ENCODE measurements around the gene BNIP3.

BNIP3 gene

DNA sequence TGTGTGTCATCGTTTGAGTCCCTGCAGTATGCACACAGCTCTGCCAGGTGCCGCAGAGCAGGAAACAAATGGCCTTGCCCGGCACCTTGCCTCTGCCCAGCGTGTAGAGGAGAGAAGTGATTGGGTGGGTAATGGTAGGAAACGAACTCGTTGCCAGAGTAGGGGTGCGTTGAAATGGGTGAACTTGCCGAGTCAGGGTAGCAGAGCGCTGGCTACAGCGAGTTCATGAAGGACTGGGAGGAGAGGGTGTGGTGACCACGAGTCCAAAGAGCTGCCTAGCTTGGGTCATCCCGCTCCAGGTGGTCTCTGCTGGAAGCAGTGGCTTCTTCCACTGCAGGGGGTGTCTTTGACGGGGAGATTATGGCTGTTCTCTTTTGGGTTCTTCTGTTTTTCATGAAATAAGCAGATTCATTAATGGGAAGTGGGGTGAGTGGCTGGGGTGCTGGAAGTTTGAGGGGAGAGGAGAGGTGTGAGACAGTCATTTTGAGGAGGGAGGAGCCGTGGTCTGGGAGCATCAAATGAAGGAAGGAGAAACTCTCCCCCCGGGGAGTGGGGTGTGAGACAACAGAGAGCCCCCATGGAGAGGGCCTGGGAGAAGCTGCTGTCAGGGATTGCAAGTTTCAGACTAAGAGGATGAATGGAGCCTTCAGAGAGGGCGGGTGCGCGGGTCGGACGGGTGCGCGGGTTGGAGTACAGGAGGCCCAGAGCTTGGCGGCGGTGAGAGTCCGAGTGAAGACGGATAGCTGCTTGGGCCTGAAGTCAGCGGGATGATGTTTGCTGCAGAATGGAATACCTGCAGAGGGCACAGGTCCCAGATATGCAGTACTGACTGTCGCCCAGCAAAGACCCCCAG is 54.8 kb downstream of the BNIP3 start:
- TF ChIP-seq GATA3 (IDR thresholded peaks at IDR 0.05; ENCODE audit: low read depth, low read length) (no peak), GATA2 (IDR thresholded peaks at IDR 0.05; ENCODE audit: low read depth, low read length) (no peak)

DNA sequence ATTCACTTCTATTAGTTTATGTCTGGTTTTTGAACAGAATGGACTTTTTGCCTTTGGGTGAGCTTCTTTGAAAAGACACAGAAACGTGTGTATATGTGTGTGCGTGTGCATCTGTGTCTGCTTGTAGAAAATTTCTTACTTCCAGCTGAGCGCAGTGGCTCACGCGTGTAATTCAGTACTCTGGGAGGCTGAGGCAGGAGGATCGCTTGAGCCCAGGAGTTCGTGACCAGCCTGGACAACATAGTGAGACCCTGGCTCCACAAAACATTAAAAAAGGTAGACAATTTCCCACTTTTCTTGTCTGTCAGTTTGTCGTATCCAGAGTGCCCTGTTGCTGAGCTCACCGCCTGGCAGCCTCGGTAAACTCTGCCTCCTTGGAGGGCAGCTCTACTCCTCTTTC is 55.5 kb downstream of the BNIP3 start:
- TF ChIP-seq GATA2 (IDR thresholded peaks at IDR 0.05; ENCODE audit: low read depth, low read length), result no peak
- no peak for TF ChIP-seq GATA3 (IDR thresholded peaks at IDR 0.05; ENCODE audit: low read depth, low read length)

DNA sequence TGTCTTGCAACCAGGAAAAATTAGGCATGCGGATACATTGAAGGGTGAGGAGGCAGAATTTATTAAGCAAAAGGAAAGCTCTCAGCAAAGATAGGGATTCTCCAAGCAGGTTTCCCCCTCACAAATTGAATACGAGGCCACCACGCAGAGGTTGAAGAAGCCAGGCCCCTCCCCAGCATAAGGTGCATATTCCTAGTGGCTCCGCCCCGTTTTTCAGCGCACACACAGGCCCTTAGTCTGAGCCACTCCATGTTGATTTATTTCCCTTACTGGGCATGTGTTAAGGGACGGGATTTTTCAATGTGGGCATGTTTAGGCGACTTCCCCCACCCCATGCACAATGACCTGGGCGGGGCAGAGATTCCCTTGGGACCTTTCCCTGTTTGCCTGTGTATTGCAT is 56.0 kb downstream of the BNIP3 start:
- TF ChIP-seq GATA3 (IDR thresholded peaks at IDR 0.05; ENCODE audit: low read depth, low read length) (no peak), GATA2 (IDR thresholded peaks at IDR 0.05; ENCODE audit: low read depth, low read length) (no peak)

DNA sequence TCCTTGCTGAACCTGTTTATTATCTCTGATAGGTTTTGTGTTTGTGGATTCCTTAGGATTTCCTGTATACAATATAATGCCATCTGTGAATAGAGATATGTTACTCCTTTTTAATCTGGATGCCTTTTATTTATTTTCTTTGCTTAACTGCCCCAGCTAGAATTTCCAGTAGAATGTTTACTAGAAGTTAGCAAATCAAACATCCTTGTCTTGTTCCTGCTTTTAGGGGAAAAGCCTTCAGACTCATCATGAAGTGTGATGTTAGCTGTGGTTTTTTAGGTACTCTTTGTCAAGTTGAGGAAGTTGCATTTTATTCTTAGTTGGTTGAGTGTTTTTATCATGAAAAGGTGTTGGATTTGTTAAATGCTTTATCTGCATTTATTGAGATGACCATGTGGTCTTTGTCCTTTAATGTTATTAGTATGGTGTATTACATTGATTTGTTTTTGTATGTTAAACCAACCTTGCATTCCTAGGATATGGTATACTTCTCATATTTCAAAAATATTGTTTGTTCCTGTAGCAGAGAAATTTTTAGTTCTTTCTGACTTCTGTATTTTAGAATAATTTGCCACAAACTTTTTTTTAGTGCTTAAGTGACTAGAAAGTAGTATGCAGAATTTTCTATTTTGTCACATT is 56.6 kb downstream of the BNIP3 start:
- no peak for TF ChIP-seq GATA2 (IDR thresholded peaks at IDR 0.05; ENCODE audit: low read depth, low read length)
- no peak for TF ChIP-seq GATA3 (IDR thresholded peaks at IDR 0.05; ENCODE audit: low read depth, low read length)

DNA sequence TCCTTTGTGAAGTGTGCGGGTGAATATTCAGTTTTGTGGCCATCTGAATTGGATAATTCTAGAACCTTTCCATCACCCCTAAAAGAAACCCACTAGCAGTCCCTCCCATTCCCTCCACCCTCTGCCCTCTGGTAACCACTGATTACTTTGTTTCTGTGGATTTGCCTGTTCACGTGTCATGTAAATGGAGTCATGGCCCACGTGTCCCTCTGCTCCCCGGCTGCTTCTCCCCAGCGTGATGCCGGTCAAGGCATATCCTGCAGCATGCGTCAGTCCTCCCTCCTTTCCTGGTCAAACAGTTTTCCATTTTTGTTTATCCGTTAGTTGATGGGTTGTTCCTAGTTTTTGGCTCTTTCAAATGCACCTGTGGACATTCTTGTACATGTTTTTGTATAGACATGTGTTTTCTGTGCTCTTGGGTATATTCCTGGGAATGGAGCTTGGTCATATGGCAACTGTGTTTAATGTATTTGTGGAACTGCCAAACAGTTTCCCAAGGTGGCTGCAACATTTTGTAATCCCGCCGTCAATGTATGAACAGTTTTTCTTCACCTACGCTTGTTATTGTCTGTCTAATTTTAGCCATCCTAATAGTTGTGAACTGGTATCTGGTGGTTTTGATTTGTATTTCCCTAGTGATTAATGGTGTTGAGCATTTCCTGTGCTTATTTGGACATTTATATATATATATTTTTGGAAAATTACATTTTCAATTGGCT is 58.5 kb downstream of the BNIP3 start:
- TF ChIP-seq GATA2 (IDR thresholded peaks at IDR 0.05; ENCODE audit: low read depth, low read length) (no peak), GATA3 (IDR thresholded peaks at IDR 0.05; ENCODE audit: low read depth, low read length) (no peak)

DNA sequence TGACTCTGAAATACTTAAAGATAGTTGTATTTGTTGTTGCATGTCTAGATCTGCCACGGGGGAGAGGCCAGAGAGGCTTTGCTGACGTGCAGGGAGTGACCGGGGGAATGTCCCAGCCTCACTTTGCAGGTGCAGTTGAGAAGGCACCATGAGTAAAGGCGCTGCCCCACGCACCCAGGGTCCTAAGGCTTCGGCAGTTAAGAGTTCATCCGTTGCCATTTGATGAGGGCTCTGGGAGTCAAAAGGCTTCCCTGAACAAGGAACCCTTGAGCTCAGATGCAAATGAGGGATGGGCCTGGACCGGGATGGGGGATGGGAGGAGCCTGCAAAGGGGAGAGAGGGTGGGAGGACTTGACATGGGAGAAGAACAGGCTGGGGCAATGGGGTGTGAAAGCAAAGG is 60.5 kb downstream of the BNIP3 start:
- TF ChIP-seq GATA2 (IDR thresholded peaks at IDR 0.05; ENCODE audit: low read depth, low read length) (no peak), GATA3 (IDR thresholded peaks at IDR 0.05; ENCODE audit: low read depth, low read length) (no peak)

DNA sequence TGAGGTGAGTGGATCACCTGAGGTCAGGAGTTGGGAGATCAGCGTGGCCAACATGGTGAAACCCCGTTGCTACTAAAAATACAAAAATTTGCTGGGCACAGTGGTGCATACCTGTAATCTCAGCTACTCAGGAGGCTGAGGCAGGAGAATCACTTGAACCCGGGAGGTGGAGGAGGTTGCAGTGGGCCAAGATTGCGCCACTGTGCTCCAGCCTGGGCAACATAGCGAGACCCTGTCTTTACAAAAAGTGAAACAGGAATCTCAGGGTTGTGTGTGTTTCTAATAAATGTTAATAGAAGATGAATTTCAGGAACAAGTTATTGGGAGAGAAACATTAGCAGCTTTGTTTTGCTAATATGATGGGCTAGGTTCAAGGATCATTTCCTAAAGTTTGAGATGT is 61.0 kb downstream of the BNIP3 start:
- TF ChIP-seq GATA2 (IDR thresholded peaks at IDR 0.05; ENCODE audit: low read depth, low read length) (no peak), GATA3 (IDR thresholded peaks at IDR 0.05; ENCODE audit: low read depth, low read length) (no peak)

DNA sequence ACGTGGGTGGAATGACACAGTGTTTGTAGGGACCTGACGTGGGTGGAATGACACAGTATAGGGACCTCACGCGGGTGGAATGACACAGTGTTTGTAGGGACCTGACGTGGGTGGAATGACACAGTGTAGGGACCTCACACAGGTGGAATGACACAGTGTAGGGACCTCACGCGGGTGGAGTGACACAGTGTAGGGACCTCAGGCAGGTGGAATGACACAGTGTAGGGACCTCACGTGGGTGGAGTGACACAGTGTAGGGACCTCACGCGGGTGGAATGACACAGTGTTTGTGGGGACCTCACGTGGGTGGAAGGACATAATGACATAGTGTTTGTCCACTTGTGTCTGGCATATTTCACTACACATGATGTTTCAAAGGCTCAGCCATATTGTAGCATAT is 61.6 kb downstream of the BNIP3 start:
- TF ChIP-seq GATA3 (IDR thresholded peaks at IDR 0.05; ENCODE audit: low read depth, low read length) (no peak), GATA2 (IDR thresholded peaks at IDR 0.05; ENCODE audit: low read depth, low read length) (no peak)

Measured in SH-SY5Y (cell line).